HCT116 (cell line): ENCODE measurements around the gene ELL2. TPM values are rescaled to one million over a fixed set of nuclear protein-coding genes. Genes with fewer than 3 reads are reported as not detected.
A peak's percentile ranks its signal among the peaks of the same experiment; 100 is the strongest.

Experiments
- ATAC-seq: fragments of 200-7000 bp; cut with Tn5 transposase; 2 replicates; pipeline ENCODE4 v1.9.1; 2020; ENCODE audit warnings: mild to moderate bottlenecking, moderate library complexity
- BruUV-seq: library from RNA; stranded (reverse); fragments of 400-500 nt; replicated peaks from 2 replicates; lab custom pipeline; 2021; lab: Mats Ljungman, UMichigan
- CTCF ChIA-PET: fragments of 300-600 bp; sonication (Branson Sonifier 250); formaldehyde crosslinking; loops from one replicate; lab custom pipeline; 2021; ENCODE audit warnings: antibody characterized with exemption; lab: Charles Lee
- POLR2A ChIA-PET: fragments of 300-600, 350-600 bp; sonication (Branson Sonifier 250); formaldehyde crosslinking; loops from one replicate; lab custom pipeline; 2021; ENCODE audit warnings: antibody characterized with exemption; lab: Charles Lee
- RAD21 ChIA-PET, 2 experiments: fragments of 300-600 bp; sonication (Branson Sonifier 250); formaldehyde crosslinking; loops; one replicate each; lab custom pipeline; 2023; ENCODE audit warnings: low total read pairs in 2 of 2; ENCODE audit not compliant: uncharacterized antibody in 2 of 2, unreplicated experiment in 2 of 2, low non-redundant PET in 1 of 2; lab: Charles Lee
- DNase-seq: peaks from one replicate; pipeline ENCODE4 v3.0.0-alpha.2; 2010; ENCODE audit warnings: low read depth, low spot score
- H2AFZ ChIP-seq: fragments of 200-600 bp; shearing (Covaris generic), sonication (generic); 2 replicates; pipeline ENCODE4 v1.6.1; 2017; ENCODE audit warnings: low read depth, mixed run types, mixed read lengths, antibody characterized with exemption, low read length; ENCODE audit not compliant: poor library complexity, severe bottlenecking
- H3K27ac ChIP-seq: 2 replicates; pipeline ENCODE4 v1.5.1; 2012; ENCODE audit warnings: low read depth, low read length
- H3K27me3 ChIP-seq: fragments of 200-600 bp; sonication (generic); 2 replicates; pipeline ENCODE4 v1.6.1; 2016; ENCODE audit warnings: mixed run types, low read length, mixed read lengths; ENCODE audit not compliant: insufficient read depth
- H3K36me3 ChIP-seq, 2 experiments: fragments of 200-500 bp in 1 of 2; fragments of 200-600 bp in 1 of 2; sonication (Bioruptor generic) in 1 of 2; sonication (generic) in 1 of 2; 2 replicates each; pipeline versions ENCODE4 v1.5.1 to v1.6.1; 2014 to 2016; ENCODE audit warnings: low read length in 2 of 2, inconsistent platforms in 1 of 2, mixed read lengths in 1 of 2, mixed run types in 1 of 2; ENCODE audit not compliant: insufficient read depth in 2 of 2, control insufficient read depth in 1 of 2
- H3K4me1 ChIP-seq, 2 experiments: fragments of 200-600 bp in 1 of 2; sonication (generic) in 1 of 2; 2 replicates each; pipeline versions ENCODE4 v1.5.1 to v1.6.1; 2012 to 2017; ENCODE audit warnings: low read length in 2 of 2, inconsistent platforms in 1 of 2, mild to moderate bottlenecking in 1 of 2, mixed read lengths in 1 of 2, mixed run types in 1 of 2, moderate library complexity in 1 of 2; ENCODE audit not compliant: insufficient read depth in 2 of 2, control insufficient read depth in 1 of 2
- H3K4me2 ChIP-seq: fragments of 200-600 bp; sonication (generic); 2 replicates; pipeline ENCODE4 v1.6.1; 2017; ENCODE audit warnings: mixed run types, low read length, mixed read lengths
- H3K4me3 ChIP-seq, 2 experiments: fragments of 200-600 bp in 1 of 2; sonication (generic) in 1 of 2; replicated peaks in 1 of 2; 2 replicates each; pipeline ENCODE4 v1.5.1; 2011 to 2016; ENCODE audit warnings: low read length in 2 of 2, control low read depth in 1 of 2, low read depth in 1 of 2, mild to moderate bottlenecking in 1 of 2, mixed read lengths in 1 of 2, mixed run types in 1 of 2
- H3K79me2 ChIP-seq: fragments of 200-600 bp; sonication (generic); 2 replicates; pipeline ENCODE4 v1.6.1; 2017; ENCODE audit warnings: mild to moderate bottlenecking, mixed run types, low read length, moderate library complexity, mixed read lengths; ENCODE audit not compliant: insufficient read depth
- H3K9ac ChIP-seq: fragments of 200-600 bp; sonication (generic); 2 replicates; pipeline ENCODE4 v1.6.1; 2016; ENCODE audit warnings: low read length, mixed read lengths
- H3K9me2 ChIP-seq: fragments of 200-600 bp; sonication (generic), shearing (Covaris generic); 2 replicates; pipeline ENCODE4 v1.6.1; 2017; ENCODE audit warnings: mixed run types, mild to moderate bottlenecking, moderate library complexity; ENCODE audit not compliant: insufficient read depth
- H3K9me3 ChIP-seq, 2 experiments: fragments of 200-500 bp in 1 of 2; fragments of 200-600 bp in 1 of 2; sonication (Bioruptor generic) in 1 of 2; sonication (generic) in 1 of 2; 2 replicates each; pipeline ENCODE4 v1.6.1; 2014 to 2017; ENCODE audit warnings: low read length in 2 of 2, mixed read lengths in 2 of 2, inconsistent platforms in 1 of 2, low read depth in 1 of 2, mild to moderate bottlenecking in 1 of 2, mixed run types in 1 of 2, moderate library complexity in 1 of 2; ENCODE audit not compliant: control insufficient read depth in 1 of 2, insufficient read depth in 1 of 2
- H4K20me1 ChIP-seq: fragments of 200-600 bp; sonication (generic), shearing (Covaris generic); 2 replicates; pipeline ENCODE4 v1.6.1; 2017; ENCODE audit warnings: mixed run types, mild to moderate bottlenecking, moderate library complexity; ENCODE audit not compliant: insufficient read depth
- CBX3 ChIP-seq: IDR thresholded peaks from 2 replicates; pipeline ENCODE4 v1.6.1; 2012; ENCODE audit warnings: low read depth
- CTCF ChIP-seq, 3 experiments: fragments of 200-600 bp in 1 of 3; sonication (generic) in 1 of 3; IDR thresholded peaks in 2 of 3; conservative IDR thresholded peaks in 1 of 3; 2 replicates each; pipeline ENCODE4 v1.5.1; 2012 to 2017; ENCODE audit warnings: low read depth in 2 of 3, low read length in 2 of 3, antibody characterized with exemption in 1 of 3, borderline replicate concordance in 1 of 3, control low read depth in 1 of 3, mild to moderate bottlenecking in 1 of 3, mixed read lengths in 1 of 3, mixed run types in 1 of 3, moderate library complexity in 1 of 3; ENCODE audit not compliant: insufficient read depth in 1 of 3
- EGR1 ChIP-seq: IDR thresholded peaks from 2 replicates; pipeline ENCODE4 v1.6.1; 2012; ENCODE audit warnings: low read depth
- ELF1 ChIP-seq: IDR thresholded peaks from 2 replicates; pipeline ENCODE4 v1.6.1; 2012; ENCODE audit warnings: low read depth, borderline replicate concordance
- EZH2 ChIP-seq: fragments of 200-600 bp; sonication (generic); IDR thresholded peaks from 2 replicates; pipeline ENCODE4 v1.6.1; 2017; ENCODE audit warnings: antibody characterized with exemption, mixed run types
- EZH2phosphoT487 ChIP-seq: fragments of 200-600 bp; IDR thresholded peaks from 2 replicates; pipeline ENCODE4 v1.6.1; 2018; ENCODE audit warnings: antibody characterized with exemption, borderline replicate concordance
- JUND ChIP-seq: IDR thresholded peaks from 2 replicates; pipeline ENCODE4 v1.6.1; 2012
- POLR2A ChIP-seq: IDR thresholded peaks from 2 replicates; pipeline ENCODE4 v1.7.0; 2011; ENCODE audit warnings: borderline replicate concordance; ENCODE audit not compliant: insufficient read depth, insufficient read length; ENCODE audit errors: extremely low read depth
- REST ChIP-seq: IDR thresholded peaks from 2 replicates; pipeline ENCODE4 v1.6.1; 2012; ENCODE audit warnings: low read depth
- SIN3A ChIP-seq: IDR thresholded peaks from 2 replicates; pipeline ENCODE4 v1.6.1; 2012; ENCODE audit warnings: low read depth
- SP1 ChIP-seq: IDR thresholded peaks from 2 replicates; pipeline ENCODE4 v1.6.1; 2012; ENCODE audit warnings: low read depth
- SRF ChIP-seq: IDR thresholded peaks from 2 replicates; pipeline ENCODE4 v1.6.1; 2012; ENCODE audit warnings: low read depth
- TCF7L2 ChIP-seq: IDR thresholded peaks from 2 replicates; pipeline ENCODE4 v1.7.0; 2011; ENCODE audit warnings: borderline replicate concordance, inconsistent platforms; ENCODE audit not compliant: insufficient read depth, insufficient read length; ENCODE audit errors: extremely low read depth
- ZBTB33 ChIP-seq: IDR thresholded peaks from 2 replicates; pipeline ENCODE4 v1.6.1; 2011; ENCODE audit warnings: mild to moderate bottlenecking, low read length, moderate library complexity; ENCODE audit not compliant: insufficient replicate concordance; ENCODE audit errors: extremely low read depth
- intact Hi-C: fragments of 100-400 bp; cut with micrococcal nuclease; formaldehyde crosslinking; loops from 2 replicates; pipeline ENCODE4 v1.10.0; 2022
- total RNA-seq: library from RNA; stranded (reverse); gene quantifications from one replicate; pipeline ENCODE4 v1.2.1, GENCODE V29; 2021; ENCODE audit not compliant: unreplicated experiment
- TF ChIP-seq, protein P1 (sequence below): IDR thresholded peaks from 2 replicates; pipeline ENCODE4 v1.6.1; 2012

ELL2 gene
- total RNA-seq, 1 experiment from 2014 or later: 29.8 TPM

DNA sequence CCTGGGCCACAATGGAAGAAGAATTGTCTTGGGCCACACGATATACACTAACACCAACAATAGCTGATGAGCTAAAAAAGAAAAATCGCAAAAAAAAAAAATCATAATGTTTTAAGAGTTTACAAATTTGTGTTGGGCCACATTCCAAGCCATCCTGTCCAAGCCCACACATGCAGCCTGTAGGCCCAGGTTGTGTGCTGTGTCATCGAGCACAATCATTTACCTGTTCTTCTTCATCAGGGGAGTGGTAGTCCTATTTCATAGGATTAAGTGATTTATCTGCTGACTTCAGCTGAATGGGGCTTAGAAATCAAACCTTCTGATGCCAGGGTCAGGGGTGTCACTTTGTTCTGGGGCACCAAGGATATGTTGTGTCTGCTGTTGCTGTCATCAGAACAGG, 44.6 kb upstream of the ELL2 start:
- Histone ChIP-seq H3K36me3 (no peaks in the 10 kb centered on the region), H4K20me1 (no peaks in the 10 kb centered on the region)

More for the DNA sequence above, 44.6 kb upstream of the ELL2 start:
- Histone ChIP-seq H2AFZ (peak overlapping the region; percentile 30), H3K4me3 (no peak overlapping the region), H3K4me1 (no peaks in the 10 kb centered on the region), H3K9me3 (no peaks in the 10 kb centered on the region), H3K27me3 (no peaks in the 10 kb centered on the region), H3K9ac (no peak overlapping the region), H3K9me2 (no peaks in the 10 kb centered on the region), H3K4me2 (no peak overlapping the region), H3K27ac (no peak overlapping the region), H3K79me2 (no peaks in the 10 kb centered on the region)
- CTCF ChIA-PET: no interaction called here
- no peak for DNase-seq
- ATAC-seq: no peak
- no TSS peak for BruUV-seq
- intact Hi-C loops: no loop called here
- POLR2A ChIA-PET: no interaction called here
- TF ChIP-seq CTCF (IDR thresholded peaks at IDR 0.05 in 2 of 3, conservative IDR thresholded peaks at IDR 0.05 in 1 of 3; ENCODE audit: borderline replicate concordance in 1 of 3, insufficient read depth in 1 of 3, low read depth in 2 of 3, low read length in 2 of 3) (no peak), REST (no peak), SRF (no peak), POLR2A (no peak), JUND (no peak), ELF1 (no peak), EGR1 (no peak), EZH2 (no peak), TCF7L2 (no peak), CBX3 (no peak), SP1 (no peak), ZBTB33 (no peak), EZH2phosphoT487 (no peak), SIN3A (no peak)
- TF ChIP-seq, protein P1, sequence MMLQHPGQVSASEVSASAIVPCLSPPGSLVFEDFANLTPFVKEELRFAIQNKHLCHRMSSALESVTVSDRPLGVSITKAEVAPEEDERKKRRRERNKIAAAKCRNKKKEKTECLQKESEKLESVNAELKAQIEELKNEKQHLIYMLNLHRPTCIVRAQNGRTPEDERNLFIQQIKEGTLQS: no peak
- RAD21 ChIA-PET: no interaction called here
